ENCODE results near the gene PLCD3.

- TF ChIP-seq EZH2phosphoT487 (IDR thresholded peaks at IDR 0.05; ENCODE audit: borderline replicate concordance, low read length): no peak
- no peak for TF ChIP-seq CTCF (IDR thresholded peaks at IDR 0.05; ENCODE audit: low read depth, low read length, poor library complexity, severe bottlenecking)
Measured at GRCh38 chr17:45092911-45093430, 39.3 kb downstream of the PLCD3 start.

All from DOHH2 (cell line).